Fibroblast of pulmonary artery (primary cell): Measurements from ENCODE around the gene OR2G3.

Source experiments
- DNase-seq: peaks from one replicate; pipeline ENCODE4 v3.0.0-alpha.2; 2010; ENCODE audit warnings: low read depth
- H3K4me3 ChIP-seq: replicated peaks from 2 replicates; pipeline ENCODE4 v1.5.1; 2011; ENCODE audit warnings: low read depth, mild to moderate bottlenecking, control low read depth, low read length, moderate library complexity
- CTCF ChIP-seq: IDR thresholded peaks from 2 replicates; pipeline ENCODE4 v1.5.1; 2011; ENCODE audit warnings: mild to moderate bottlenecking, control low read depth, low read length, inconsistent platforms; ENCODE audit errors: missing control alignments

OR2G3 gene

DNA sequence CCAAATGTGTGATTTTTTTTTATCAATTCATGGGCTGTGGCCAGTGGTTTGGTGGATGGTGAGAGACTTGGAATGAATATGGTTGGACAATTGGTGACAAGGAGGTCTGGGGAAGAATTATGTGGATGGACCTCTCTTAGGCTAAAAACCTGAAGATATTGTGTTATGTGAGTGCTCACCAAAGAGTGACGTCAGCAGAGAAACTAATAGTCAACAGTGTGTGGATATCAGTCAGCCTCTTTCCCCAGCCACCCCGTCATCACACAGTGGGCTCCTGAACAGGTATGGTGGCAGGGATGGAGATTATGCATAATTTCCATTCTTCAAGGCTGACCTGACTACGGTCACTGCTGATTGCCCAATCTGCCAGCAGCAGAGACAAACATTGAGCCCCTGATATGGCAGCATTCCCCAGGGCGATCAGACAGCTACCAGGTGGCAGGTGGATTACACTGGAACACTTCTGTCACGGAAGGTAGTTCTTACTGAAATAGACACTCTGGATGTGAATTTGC is 26.4 kb upstream of the OR2G3 start:
- no peak for DNase-seq
- no peak overlapping the region for H3K4me3 ChIP-seq
- TF ChIP-seq CTCF, result no peak

- no peak for TF ChIP-seq CTCF
- no peak within 1 kb of the TSS for H3K4me3 ChIP-seq
- no peak for DNase-seq
Observed at GRCh38 chr1:247588060-247588459, 17.3 kb upstream of the OR2G3 start, which contains the start of gene OR2G2. TSS of gene OR2G2 (plus strand) at chr1:247588360. CDS start at chr1:247588360, 0 bp downstream.

- no peak for TF ChIP-seq CTCF
- no peak for DNase-seq
- H3K4me3 ChIP-seq, result no peak overlapping the region
Observed at GRCh38 chr1:247613405-247613804, 8.0 kb downstream of the OR2G3 start.

GRCh38 chr1:247614625-247615024 is 9.2 kb downstream of the OR2G3 start:
- TF ChIP-seq CTCF, result no peak
- DNase-seq, result no peak
- no peak overlapping the region for H3K4me3 ChIP-seq

- no peak for DNase-seq
- H3K4me3 ChIP-seq, result no peak overlapping the region
- no peak for TF ChIP-seq CTCF
Observed at GRCh38 chr1:247627951-247628350, 22.6 kb downstream of the OR2G3 start.

DNA sequence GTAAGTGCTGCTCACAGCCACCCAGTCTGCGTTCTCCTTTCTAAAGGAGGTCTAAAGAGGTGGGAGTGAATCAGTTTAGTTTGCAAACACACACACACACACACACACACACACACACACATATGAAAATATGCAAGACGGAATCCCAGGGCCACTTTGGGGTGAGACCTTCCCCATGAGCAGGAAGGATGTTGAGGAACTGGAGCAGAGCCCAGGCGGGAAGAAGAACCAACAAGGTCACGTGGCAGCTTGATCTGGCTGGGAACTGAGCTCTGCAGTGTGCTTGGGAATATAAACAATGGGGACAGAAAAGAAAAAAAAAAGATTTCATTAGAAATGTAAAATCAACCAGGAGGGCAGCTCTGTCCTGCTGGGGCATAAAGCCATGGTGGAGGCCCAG is 32.6 kb downstream of the OR2G3 start:
- DNase-seq, result no peak
- TF ChIP-seq CTCF, result no peak
- H3K4me3 ChIP-seq, result no peak overlapping the region

DNA sequence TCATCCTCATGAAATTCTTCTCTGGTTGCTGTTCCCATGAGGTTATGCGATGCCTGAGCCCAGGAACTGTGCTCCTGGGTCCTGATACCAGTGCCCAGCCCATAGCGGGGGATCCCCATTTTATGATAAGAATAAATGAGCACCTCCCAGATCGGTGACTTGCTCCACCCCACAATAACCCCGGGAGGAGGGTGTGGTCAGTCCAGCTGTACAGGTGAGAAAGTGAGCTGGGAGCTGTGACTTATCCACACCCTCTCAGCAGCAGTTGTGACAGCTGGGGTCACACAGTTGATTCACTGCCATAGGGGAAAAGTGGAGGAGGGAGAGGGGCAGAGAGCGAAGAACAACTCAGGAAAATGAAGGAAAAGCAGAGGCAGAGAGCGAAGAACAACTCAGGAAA is 33.4 kb downstream of the OR2G3 start:
- no peak for TF ChIP-seq CTCF
- no peak overlapping the region for H3K4me3 ChIP-seq
- no peak for DNase-seq
